CD4-positive, alpha-beta T cell treated with Interleukin-10 for 1 hour (primary cell): ENCODE measurements around the gene EGR1.

ENCODE experiments used
- DNase-seq: peaks from one replicate; pipeline ENCODE4 v3.0.0-alpha.2; 2020

Gene EGR1

DNA sequence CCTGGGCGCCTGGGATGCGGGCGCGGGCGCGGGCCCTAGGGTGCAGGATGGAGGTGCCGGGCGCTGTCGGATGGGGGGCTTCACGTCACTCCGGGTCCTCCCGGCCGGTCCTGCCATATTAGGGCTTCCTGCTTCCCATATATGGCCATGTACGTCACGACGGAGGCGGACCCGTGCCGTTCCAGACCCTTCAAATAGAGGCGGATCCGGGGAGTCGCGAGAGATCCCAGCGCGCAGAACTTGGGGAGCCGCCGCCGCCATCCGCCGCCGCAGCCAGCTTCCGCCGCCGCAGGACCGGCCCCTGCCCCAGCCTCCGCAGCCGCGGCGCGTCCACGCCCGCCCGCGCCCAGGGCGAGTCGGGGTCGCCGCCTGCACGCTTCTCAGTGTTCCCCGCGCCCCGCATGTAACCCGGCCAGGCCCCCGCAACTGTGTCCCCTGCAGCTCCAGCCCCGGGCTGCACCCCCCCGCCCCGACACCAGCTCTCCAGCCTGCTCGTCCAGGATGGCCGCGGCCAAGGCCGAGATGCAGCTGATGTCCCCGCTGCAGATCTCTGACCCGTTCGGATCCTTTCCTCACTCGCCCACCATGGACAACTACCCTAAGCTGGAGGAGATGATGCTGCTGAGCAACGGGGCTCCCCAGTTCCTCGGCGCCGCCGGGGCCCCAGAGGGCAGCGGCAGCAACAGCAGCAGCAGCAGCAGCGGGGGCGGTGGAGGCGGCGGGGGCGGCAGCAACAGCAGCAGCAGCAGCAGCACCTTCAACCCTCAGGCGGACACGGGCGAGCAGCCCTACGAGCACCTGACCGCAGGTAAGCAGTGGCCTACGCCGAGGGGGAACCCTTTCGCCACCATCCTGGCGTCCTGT, at the start of gene EGR1:
EGR1 (plus strand) TSS at position 219 of the 864 bp plus-strand sequence; CDS start at position 502, 283 bp downstream.
- DNase-seq = peak; percentile 98

- DNase-seq = no peak
Measured at GRCh38 chr5:138418444-138418843, 46.8 kb upstream of the EGR1 start.

GRCh38 chr5:138425079-138425478, 40.2 kb upstream of the EGR1 start:
- DNase-seq = no peak

- DNase-seq = no peak
Measured at GRCh38 chr5:138435943-138436342, 29.3 kb upstream of the EGR1 start.

DNA sequence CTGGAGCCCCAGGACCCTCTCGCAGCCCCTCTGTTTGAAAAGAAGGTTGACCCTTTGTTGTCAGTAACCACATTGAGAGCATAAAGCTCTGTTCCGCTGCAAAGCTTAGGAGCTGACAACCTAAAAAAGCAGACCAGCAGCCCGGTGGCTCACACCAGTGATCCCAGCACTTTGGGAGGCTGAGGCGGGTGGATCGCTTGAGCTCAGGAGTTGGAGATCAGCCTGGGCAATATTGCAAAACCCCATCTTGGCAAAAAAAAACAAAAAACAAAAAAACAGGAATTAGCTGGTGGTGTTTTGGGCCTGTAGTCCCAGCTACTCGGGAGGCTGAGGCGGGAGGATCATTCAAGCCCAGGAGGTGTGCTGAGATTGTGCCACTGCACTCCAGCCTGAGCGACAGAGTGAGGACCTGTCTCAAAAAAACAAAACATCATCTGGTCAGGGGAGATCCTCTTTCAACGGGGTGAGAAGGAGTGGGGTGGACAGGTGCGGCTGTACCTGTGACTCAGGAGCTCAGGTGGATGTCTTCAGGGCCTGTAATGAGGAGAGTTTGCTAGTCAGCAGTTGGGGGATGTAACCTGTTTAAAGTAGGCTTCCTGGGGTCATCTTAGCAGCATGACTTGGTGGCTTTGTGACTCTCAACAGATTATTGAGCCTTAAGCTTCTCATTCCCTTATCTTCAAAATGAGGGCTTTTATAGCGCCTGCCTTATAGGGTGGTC, 27.1 kb upstream of the EGR1 start:
- no peak for DNase-seq

DNA sequence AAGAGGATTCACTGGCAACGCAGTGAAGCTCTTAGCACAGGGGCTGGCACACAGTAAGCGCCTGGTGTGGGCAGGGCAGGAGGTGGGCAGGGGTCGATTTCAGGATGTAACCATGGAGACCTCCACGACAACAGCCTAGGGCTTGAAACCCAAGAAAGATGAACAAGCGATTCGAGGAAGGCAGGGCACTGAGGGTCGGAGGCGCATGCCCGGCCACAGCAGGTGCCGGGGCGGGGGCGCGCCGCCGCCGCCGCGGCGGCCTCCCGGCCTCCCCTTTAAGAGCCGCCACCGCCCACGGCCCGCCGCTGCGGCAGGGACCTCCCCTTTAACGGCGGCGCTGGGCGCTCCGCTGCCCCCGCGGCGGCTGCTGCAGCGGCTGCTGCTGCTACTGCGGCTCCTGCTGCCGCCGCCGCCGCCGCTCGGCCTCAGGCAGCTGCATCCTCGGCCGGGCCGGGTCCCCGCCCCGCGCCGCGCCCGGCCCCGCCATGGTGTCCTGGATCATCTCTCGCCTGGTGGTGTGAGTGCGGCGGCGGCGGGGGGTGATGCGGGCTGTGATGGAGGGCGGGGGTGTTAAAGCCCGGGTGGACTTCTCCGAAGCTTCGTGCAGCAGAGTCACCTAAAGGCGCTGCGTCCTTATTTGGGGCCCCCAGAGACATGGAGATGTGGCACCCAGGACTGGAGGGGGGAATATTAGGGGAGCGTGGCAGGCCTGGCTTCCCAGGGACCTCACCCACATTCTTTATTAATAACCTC, 26.4 kb upstream of the EGR1 start, which contains the start of gene REEP2:
REEP2 (plus strand) TSS at position 334 of the 753 bp plus-strand sequence; CDS start at position 486, 152 bp downstream.
- peak; percentile 59 for DNase-seq

- DNase-seq = no peak
Measured at GRCh38 chr5:138439477-138440158, 25.7 kb upstream of the EGR1 start.

- no peak for DNase-seq
Measured at GRCh38 chr5:138440159-138441073, 24.9 kb upstream of the EGR1 start.

- DNase-seq = no peak
Measured at GRCh38 chr5:138441221-138441620, 24.1 kb upstream of the EGR1 start.

- no peak for DNase-seq
Measured at GRCh38 chr5:138444078-138444773, 21.1 kb upstream of the EGR1 start.

GRCh38 chr5:138444774-138445546, 20.3 kb upstream of the EGR1 start:
- no peak for DNase-seq

GRCh38 chr5:138445547-138446271, 19.6 kb upstream of the EGR1 start:
- DNase-seq = no peak

DNA sequence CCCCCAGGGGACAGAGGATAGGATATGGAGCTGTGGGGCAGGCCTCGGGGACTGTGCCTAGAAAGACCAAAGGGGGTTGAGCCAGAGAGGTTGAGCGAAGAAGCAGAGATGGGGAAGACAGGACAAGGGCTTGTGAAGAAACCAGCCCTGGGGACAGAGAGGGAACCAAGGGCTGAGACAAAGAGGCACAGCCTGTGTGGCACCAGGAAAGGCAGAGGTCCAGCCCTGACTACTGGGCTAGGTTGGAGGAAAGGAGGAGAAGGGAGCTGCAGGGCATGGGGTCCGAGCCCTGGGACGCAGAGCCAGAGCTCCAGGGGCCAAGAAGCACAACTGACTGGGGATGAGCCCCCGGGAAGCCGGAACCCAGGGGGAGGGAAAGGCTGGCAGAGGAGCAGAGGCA, 17.2 kb upstream of the EGR1 start:
- no peak for DNase-seq

- no peak for DNase-seq
Measured at GRCh38 chr5:138448481-138449398, 16.5 kb upstream of the EGR1 start.

- peak; percentile 76 for DNase-seq
Measured at GRCh38 chr5:138449501-138450239, 15.6 kb upstream of the EGR1 start.

GRCh38 chr5:138450971-138451370, 14.3 kb upstream of the EGR1 start:
- DNase-seq = no peak

DNA sequence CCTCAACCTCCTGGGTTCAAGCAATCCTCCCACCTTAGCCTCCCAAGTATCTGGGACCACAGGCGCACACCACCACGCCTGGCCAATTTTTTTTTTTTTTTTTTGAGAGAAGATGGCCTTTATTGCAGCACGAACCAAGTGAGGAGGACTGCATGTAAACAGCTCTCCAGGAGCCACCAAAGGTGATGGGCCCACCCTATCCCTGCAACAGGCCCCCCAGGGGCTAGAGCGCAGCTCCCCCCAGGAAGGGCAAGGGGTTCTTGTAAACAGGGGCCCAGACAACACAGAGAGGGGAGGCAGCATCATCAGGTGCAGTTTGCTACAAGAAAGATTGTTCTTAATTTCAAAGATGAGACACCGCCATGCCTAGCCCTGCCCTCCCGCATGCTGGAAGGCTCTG, 12.6 kb upstream of the EGR1 start:
- no peak for DNase-seq
